ENCODE data around the gene PRIMA1. TPM values are rescaled to one million over a fixed set of nuclear protein-coding genes. Genes with fewer than 3 reads are reported as not detected.

Gene PRIMA1
- total and polyA plus RNA-seq, 9 of the 15 experiments (the other 6 are each of a cell fraction or from before 2014, with no cell fraction given): not detected

GRCh38 chr14:93723001-93723400, 65.3 kb downstream of the PRIMA1 start:
- DNase-seq (ENCODE audit: extremely low read depth in 1 of 4, low spot score in 3 of 4): no peak
- Histone ChIP-seq H3K9ac (ENCODE audit: insufficient read depth in 1 of 2, low read depth in 2 of 2, low read length in 2 of 2) (no peak overlapping the region), H3K36me3 (ENCODE audit: control insufficient read depth, insufficient read depth, low read length) (no peaks in the 10 kb centered on the region), H3K9me3 (replicated peaks; ENCODE audit: control insufficient read depth, insufficient read depth, low read depth, low read length) (no peaks in the 10 kb centered on the region), H3K9me1 (ENCODE audit: control insufficient read depth, insufficient read depth, low read length) (no peaks in the 10 kb centered on the region), H3K4me3 (no peak overlapping the region), H3K79me2 (ENCODE audit: control insufficient read depth, insufficient read depth, low read length) (no peaks in the 10 kb centered on the region), H2AFZ (ENCODE audit: low read depth, low read length) (no peak overlapping the region), H3K4me2 (ENCODE audit: insufficient read depth, low read length) (no peak overlapping the region), H3K4me1 (replicated peaks in 1 of 2; ENCODE audit: control insufficient read depth in 2 of 2, insufficient read depth in 2 of 2, low read length in 2 of 2) (no peaks in the 10 kb centered on the region), H3K27me3 (ENCODE audit: control insufficient read depth in 2 of 2, insufficient read depth in 2 of 2, low read length in 2 of 2) (no peaks in the 10 kb centered on the region; a peak in 2 of 5 replicates), H3K27ac (ENCODE audit: extremely low read depth, low read depth, low read length) (no peak overlapping the region), H4K20me1 (replicated peaks; ENCODE audit: control insufficient read depth, insufficient read depth, low read length) (no peaks in the 10 kb centered on the region)
- POLR2A ChIA-PET: interaction anchor here (0.5 kb wide), 1 partner anchor 156 kb away, joined by 3 read pairs; no protein-coding TSS in a partner anchor
- in situ Hi-C loops (cut with MboI): no loop called here
- BruUV-seq (replicated peaks): no TSS peak
- CTCF ChIA-PET (ENCODE audit: low intra/inter-chr PET ratio): no interaction called here
- no peak for TF ChIP-seq KDM1A (IDR thresholded peaks at IDR 0.05)
- no peak for TF ChIP-seq SMAD3 (CRISPR knock-in tag; conservative IDR thresholded peaks at IDR 0.05)
- no peak for TF ChIP-seq RBBP5 (IDR thresholded peaks at IDR 0.05; ENCODE audit: borderline replicate concordance, insufficient read depth, low read length, poor library complexity, severe bottlenecking)
- no peak for TF ChIP-seq GABPB1 (CRISPR knock-in tag; IDR thresholded peaks at IDR 0.05)
- TF ChIP-seq U2AF2 (optimal IDR thresholded peaks at IDR 0.05; ENCODE audit: low read depth, low read length): no peak
- TF ChIP-seq RFX1 (IDR thresholded peaks at IDR 0.05): no peak
- no peak for FAIRE-seq
- WGBS (ENCODE audit: insufficient coverage, low coverage, missing lambda C conversion rate): 0% methylated on average over 4 of the region's 4 CpGs
- no peak for ATAC-seq
- intact Hi-C loops (cut with micrococcal nuclease): no loop called here

- ATAC-seq (no peak), FAIRE-seq (no peak), DNase-seq (ENCODE audit: extremely low read depth in 1 of 4, low spot score in 3 of 4) (no peak)
- H3K4me1 ChIP-seq (replicated peaks in 1 of 2; ENCODE audit: control insufficient read depth in 2 of 2, insufficient read depth in 2 of 2, low read length in 2 of 2): no peaks in the 10 kb centered on the region
- no peaks in the 10 kb centered on the region for H3K9me3 ChIP-seq (replicated peaks; ENCODE audit: control insufficient read depth, insufficient read depth, low read depth, low read length)
- no peak overlapping the region; a peak in 1 of 4 replicates for H3K9ac ChIP-seq (ENCODE audit: insufficient read depth in 1 of 2, low read depth in 2 of 2, low read length in 2 of 2)
- H3K27me3 ChIP-seq (ENCODE audit: control insufficient read depth in 2 of 2, insufficient read depth in 2 of 2, low read length in 2 of 2): peaks cover 0 to 5% of the 10 kb centered on the region in 2 experiments; a peak in 3 of 5 replicates
- WGBS (ENCODE audit: insufficient coverage, low coverage, missing lambda C conversion rate): 0% methylated on average over 6 of the region's 13 CpGs
- no peaks in the 10 kb centered on the region for H3K79me2 ChIP-seq (ENCODE audit: control insufficient read depth, insufficient read depth, low read length)
- ChIA-PET CTCF (ENCODE audit: low intra/inter-chr PET ratio) (no interaction called here), POLR2A (interaction anchor here (0.5 kb wide), 1 partner anchor 1058 kb away, joined by 3 read pairs; no protein-coding TSS in a partner anchor)
- no TSS peak for BruUV-seq (replicated peaks)
- intact Hi-C loops (cut with micrococcal nuclease): no loop called here
- no peaks in the 10 kb centered on the region for H3K36me3 ChIP-seq (ENCODE audit: control insufficient read depth, insufficient read depth, low read length)
- no peak overlapping the region for H3K4me2 ChIP-seq (ENCODE audit: insufficient read depth, low read length)
- H3K9me1 ChIP-seq (ENCODE audit: control insufficient read depth, insufficient read depth, low read length): no peaks in the 10 kb centered on the region
- H2AFZ ChIP-seq (ENCODE audit: low read depth, low read length): no peak overlapping the region
- no peak overlapping the region for H3K4me3 ChIP-seq
- no peaks in the 10 kb centered on the region for H4K20me1 ChIP-seq (replicated peaks; ENCODE audit: control insufficient read depth, insufficient read depth, low read length)
- in situ Hi-C loops (cut with MboI): no loop called here
- no peak overlapping the region for H3K27ac ChIP-seq (ENCODE audit: extremely low read depth, low read depth, low read length)
- TF ChIP-seq CREB1 (IDR thresholded peaks at IDR 0.05): no peak
- no peak for TF ChIP-seq CREB1 (CRISPR knock-in tag; IDR thresholded peaks at IDR 0.05)
- no peak for TF ChIP-seq NELFE (IDR thresholded peaks at IDR 0.05; ENCODE audit: insufficient read depth, insufficient read length)
- no peak for TF ChIP-seq MLX (CRISPR knock-in tag; conservative IDR thresholded peaks at IDR 0.05)
- no peak for TF ChIP-seq RBM15 (IDR thresholded peaks at IDR 0.05; ENCODE audit: insufficient read depth, low read length)
- no peak for TF ChIP-seq E2F6 (IDR thresholded peaks at IDR 0.05; ENCODE audit: borderline replicate concordance in 1 of 2, extremely low read depth in 1 of 2, insufficient read depth in 1 of 2, insufficient read length in 1 of 2, low read depth in 1 of 2, low read length in 1 of 2, poor library complexity in 1 of 2, severe bottlenecking in 1 of 2)
- no peak for TF ChIP-seq ESRRA (IDR thresholded peaks at IDR 0.05; ENCODE audit: borderline replicate concordance, low read depth)
- TF ChIP-seq SRSF1 (IDR thresholded peaks at IDR 0.05; ENCODE audit: low read depth, low read length): no peak
Observed at GRCh38 chr14:93720981-93721483, 67.3 kb downstream of the PRIMA1 start.
